H9 (cell line): ENCODE results near the gene PROK1. TPM values are rescaled to one million over a fixed set of nuclear protein-coding genes. Genes with fewer than 3 reads are reported as not detected.
A peak's percentile ranks its signal among the peaks of the same experiment; 100 is the strongest.

Experiments used
- DNase-seq: peaks from one replicate; pipeline ENCODE4 v3.0.0-alpha.2; 2017
- H2AFZ ChIP-seq: one replicate; pipeline ENCODE4 v1.6.1; 2013; ENCODE audit warnings: mild to moderate bottlenecking, low read length, control low read depth, moderate library complexity
- H2AK5ac ChIP-seq: 2 replicates; pipeline ENCODE4 v1.6.1; 2013; ENCODE audit warnings: low read length, control low read depth, mixed read lengths; ENCODE audit not compliant: insufficient read length
- H2BK120ac ChIP-seq: one replicate; pipeline ENCODE4 v1.6.1; 2013; ENCODE audit warnings: low read depth, mild to moderate bottlenecking, low read length, control low read depth, inconsistent platforms; ENCODE audit not compliant: poor library complexity, severe bottlenecking
- H2BK12ac ChIP-seq: 2 replicates; pipeline ENCODE4 v1.6.1; 2013; ENCODE audit warnings: low read length, control low read depth, mixed read lengths, low read depth; ENCODE audit not compliant: insufficient read length
- H2BK15ac ChIP-seq: 2 replicates; pipeline ENCODE4 v1.6.1; 2013; ENCODE audit warnings: low read depth, low read length, control low read depth
- H2BK20ac ChIP-seq: one replicate; pipeline ENCODE4 v1.6.1; 2013; ENCODE audit warnings: low read depth, mild to moderate bottlenecking, low read length, control low read depth, inconsistent platforms; ENCODE audit not compliant: poor library complexity, severe bottlenecking
- H2BK5ac ChIP-seq: 2 replicates; pipeline ENCODE4 v1.6.1; 2013; ENCODE audit warnings: low read length, control low read depth, mixed read lengths; ENCODE audit not compliant: insufficient read length
- H3K14ac ChIP-seq: 2 replicates; pipeline ENCODE4 v1.6.1; 2013; ENCODE audit warnings: low read length, control low read depth; ENCODE audit not compliant: insufficient read depth
- H3K18ac ChIP-seq: 2 replicates; pipeline ENCODE4 v1.6.1; 2013; ENCODE audit warnings: low read depth, mild to moderate bottlenecking, mixed read lengths, low read length, control low read depth; ENCODE audit not compliant: insufficient read length
- H3K23ac ChIP-seq: 2 replicates; pipeline ENCODE4 v1.6.1; 2013; ENCODE audit warnings: low read length, control low read depth, mixed read lengths, low read depth; ENCODE audit not compliant: insufficient read length
- H3K23me2 ChIP-seq: 2 replicates; pipeline ENCODE4 v1.6.1; 2013; ENCODE audit warnings: low read depth, mild to moderate bottlenecking, mixed read lengths, low read length, control low read depth; ENCODE audit not compliant: insufficient read length, poor library complexity, severe bottlenecking
- H3K27ac ChIP-seq: 2 replicates; pipeline ENCODE4 v1.5.1; 2013; ENCODE audit warnings: low read length, control low read depth, mixed read lengths, low read depth; ENCODE audit not compliant: insufficient read length
- H3K27me3 ChIP-seq: 2 replicates; pipeline ENCODE4 v1.6.1; 2013; ENCODE audit warnings: low read length, control low read depth, inconsistent platforms; ENCODE audit not compliant: insufficient read depth
- H3K4ac ChIP-seq: 2 replicates; pipeline ENCODE4 v1.6.1; 2013; ENCODE audit warnings: low read depth, mild to moderate bottlenecking, control low read depth, inconsistent platforms, low read length, moderate library complexity
- H3K4me1 ChIP-seq: 2 replicates; pipeline ENCODE4 v1.6.1; 2013; ENCODE audit warnings: low read length, control low read depth, inconsistent platforms; ENCODE audit not compliant: insufficient read depth
- H3K4me2 ChIP-seq: 2 replicates; pipeline ENCODE4 v1.6.1; 2013; ENCODE audit warnings: low read length, control low read depth, mixed read lengths; ENCODE audit not compliant: insufficient read length, insufficient read depth
- H3K56ac ChIP-seq: 2 replicates; pipeline ENCODE4 v1.6.1; 2013; ENCODE audit warnings: low read depth, mild to moderate bottlenecking, mixed read lengths, low read length, control low read depth; ENCODE audit not compliant: insufficient read length
- H3K79me1 ChIP-seq: 2 replicates; pipeline ENCODE4 v1.6.1; 2013; ENCODE audit warnings: low read depth, mild to moderate bottlenecking, moderate library complexity, low read length, control low read depth, inconsistent platforms; ENCODE audit not compliant: insufficient read depth, poor library complexity, severe bottlenecking
- H3K79me2 ChIP-seq: 2 replicates; pipeline ENCODE4 v1.6.1; 2013; ENCODE audit warnings: low read length, control low read depth, inconsistent platforms; ENCODE audit not compliant: insufficient read depth
- H3K9ac ChIP-seq: 2 replicates; pipeline ENCODE4 v1.6.1; 2013; ENCODE audit warnings: low read length, control low read depth, mixed read lengths; ENCODE audit not compliant: insufficient read length; ENCODE audit errors: extremely low read depth
- H3K9me3 ChIP-seq: one replicate; pipeline ENCODE4 v1.6.1; 2013; ENCODE audit warnings: low read depth, low read length, inconsistent platforms; ENCODE audit not compliant: control insufficient read depth
- H3T11ph ChIP-seq: one replicate; pipeline ENCODE4 v1.6.1; 2013; ENCODE audit warnings: mild to moderate bottlenecking, low read length, control low read depth, inconsistent platforms
- H4K20me1 ChIP-seq: one replicate; pipeline ENCODE4 v1.6.1; 2013; ENCODE audit not compliant: control insufficient read depth, insufficient read length, insufficient read depth
- H4K5ac ChIP-seq: 2 replicates; pipeline ENCODE4 v1.6.1; 2013; ENCODE audit warnings: low read depth, mild to moderate bottlenecking, mixed read lengths, low read length, control low read depth; ENCODE audit not compliant: insufficient read length
- H4K8ac ChIP-seq: replicated peaks from 2 replicates; pipeline ENCODE4 v1.6.1; 2013; ENCODE audit warnings: low read length, control low read depth, mixed read lengths, low read depth; ENCODE audit not compliant: insufficient read length
- H4K91ac ChIP-seq: 2 replicates; pipeline ENCODE4 v1.6.1; 2013; ENCODE audit warnings: low read depth, mild to moderate bottlenecking, moderate library complexity, mixed read lengths, low read length, control low read depth; ENCODE audit not compliant: insufficient read length
- H3K27ac Mint-ChIP-seq, 3 experiments: 2 replicates in 2 of 3; 3 replicates in 1 of 3; pipeline ENCODE4 v1.8.0; 2020 to 2021; ENCODE audit warnings: mixed read lengths in 3 of 3, mild to moderate bottlenecking in 1 of 3, moderate library complexity in 1 of 3
- H3K27me3 Mint-ChIP-seq: 2 replicates; pipeline ENCODE4 v1.8.0; 2021; ENCODE audit warnings: low read depth, mild to moderate bottlenecking, moderate library complexity, mixed read lengths
- H3K36me3 Mint-ChIP-seq, 3 experiments: 2 replicates in 2 of 3; 3 replicates in 1 of 3; pipeline ENCODE4 v1.8.0; 2020 to 2021; ENCODE audit warnings: low read depth in 3 of 3, mixed read lengths in 3 of 3; ENCODE audit not compliant: insufficient read depth in 1 of 3
- H3K4me1 Mint-ChIP-seq, 2 experiments: 2 replicates each; pipeline ENCODE4 v1.8.0; 2020; ENCODE audit warnings: mixed read lengths in 2 of 2
- H3K4me3 Mint-ChIP-seq, 2 experiments: 2 replicates in 1 of 2; 3 replicates in 1 of 2; pipeline ENCODE4 v1.8.0; 2020 to 2021; ENCODE audit warnings: mild to moderate bottlenecking in 2 of 2, mixed read lengths in 2 of 2, moderate library complexity in 1 of 2
- H3K9me3 Mint-ChIP-seq, 2 experiments: 2 replicates in 1 of 2; 3 replicates in 1 of 2; pipeline ENCODE4 v1.8.0; 2020; ENCODE audit warnings: mild to moderate bottlenecking in 2 of 2, mixed read lengths in 2 of 2, moderate library complexity in 1 of 2
- WGBS: extraction: QIAGEN DNeasy Blood & Tissue Kit; methylation state at CpG from one replicate; pipeline ENCODE4 v1.1.7; 2013; ENCODE audit warnings: missing lambda C conversion rate, low lambda C conversion rate, mixed read lengths; ENCODE audit not compliant: insufficient read length; ENCODE audit errors: extremely low coverage; 5-methylcytosine and 5-hydroxymethylcytosine counted together
- total RNA-seq: library from RNA; stranded (reverse); gene quantifications from 2 replicates; pipeline ENCODE4 v1.2.1, GENCODE V29; 2021
- TF ChIP-seq, protein P1 (sequence below): fragments of 200-600 bp; sonication (generic); conservative IDR thresholded peaks from 3 replicates; pipeline ENCODE4 v1.8.0; 2021; ENCODE audit warnings: antibody characterized with exemption, mild to moderate bottlenecking

Gene PROK1
- total RNA-seq, 1 experiment from 2014 or later = not detected

DNA sequence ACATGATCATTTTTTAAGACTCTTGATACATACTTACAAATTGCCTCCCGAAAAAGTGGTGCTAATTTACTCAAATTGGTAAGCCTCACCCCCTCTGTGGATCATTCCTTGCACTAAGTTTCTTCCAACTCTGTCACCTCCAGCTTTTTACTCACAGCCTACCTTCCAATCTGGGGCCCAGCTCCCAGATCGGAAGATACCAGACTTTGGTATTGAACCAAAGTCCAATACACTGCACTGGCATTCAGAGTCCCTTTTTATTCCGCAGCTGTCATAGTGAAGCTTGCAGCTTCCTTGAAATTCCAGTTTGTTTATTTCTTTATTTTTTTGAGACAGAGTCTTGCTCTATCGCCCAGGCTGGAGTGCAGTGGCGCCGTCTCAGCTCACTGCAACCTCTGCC is 41.6 kb upstream of the PROK1 start:
- Histone ChIP-seq H3K56ac (no peak overlapping the region), H3K27me3 (no peaks in the 10 kb centered on the region), H3K14ac (no peak overlapping the region), H3T11ph (no peak overlapping the region), H3K27ac (no peak overlapping the region), H3K18ac (no peak overlapping the region), H4K5ac (no peak overlapping the region), H3K79me2 (no peaks in the 10 kb centered on the region; the same call in 1 of the 2 replicates), H2AFZ (no peak overlapping the region), H3K4ac (no peak overlapping the region), H4K20me1 (no peaks in the 10 kb centered on the region), H2BK20ac (no peak overlapping the region), H2BK5ac (no peak overlapping the region), H3K9ac (no peak overlapping the region), H3K23me2 (peaks cover 14% of the 10 kb centered on the region), H3K23ac (no peak overlapping the region), H3K4me2 (no peak overlapping the region), H3K79me1 (peaks cover 2% of the 10 kb centered on the region), H2BK120ac (no peak overlapping the region), H4K8ac (no peak overlapping the region), H2AK5ac (no peak overlapping the region), H2BK15ac (no peak overlapping the region), H2BK12ac (no peak overlapping the region), H4K91ac (no peak overlapping the region), H3K9me3 (no peaks in the 10 kb centered on the region), H3K4me1 (no peaks in the 10 kb centered on the region)
- DNase-seq = no peak
- no peak overlapping the region for H3K27ac Mint-ChIP-seq
- peaks cover 1 to 9% (median 3%) of the 10 kb centered on the region in 3 experiments; a peak in 6 of 7 replicates for H3K36me3 Mint-ChIP-seq
- TF ChIP-seq, protein P1, sequence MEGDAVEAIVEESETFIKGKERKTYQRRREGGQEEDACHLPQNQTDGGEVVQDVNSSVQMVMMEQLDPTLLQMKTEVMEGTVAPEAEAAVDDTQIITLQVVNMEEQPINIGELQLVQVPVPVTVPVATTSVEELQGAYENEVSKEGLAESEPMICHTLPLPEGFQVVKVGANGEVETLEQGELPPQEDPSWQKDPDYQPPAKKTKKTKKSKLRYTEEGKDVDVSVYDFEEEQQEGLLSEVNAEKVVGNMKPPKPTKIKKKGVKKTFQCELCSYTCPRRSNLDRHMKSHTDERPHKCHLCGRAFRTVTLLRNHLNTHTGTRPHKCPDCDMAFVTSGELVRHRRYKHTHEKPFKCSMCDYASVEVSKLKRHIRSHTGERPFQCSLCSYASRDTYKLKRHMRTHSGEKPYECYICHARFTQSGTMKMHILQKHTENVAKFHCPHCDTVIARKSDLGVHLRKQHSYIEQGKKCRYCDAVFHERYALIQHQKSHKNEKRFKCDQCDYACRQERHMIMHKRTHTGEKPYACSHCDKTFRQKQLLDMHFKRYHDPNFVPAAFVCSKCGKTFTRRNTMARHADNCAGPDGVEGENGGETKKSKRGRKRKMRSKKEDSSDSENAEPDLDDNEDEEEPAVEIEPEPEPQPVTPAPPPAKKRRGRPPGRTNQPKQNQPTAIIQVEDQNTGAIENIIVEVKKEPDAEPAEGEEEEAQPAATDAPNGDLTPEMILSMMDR = no peak
- peaks cover 11 to 18% of the 10 kb centered on the region in 2 experiments for H3K4me1 Mint-ChIP-seq
- no peaks in the 10 kb centered on the region; a peak in 2 of 5 replicates for H3K9me3 Mint-ChIP-seq
- H3K27me3 Mint-ChIP-seq = peaks cover 6% of the 10 kb centered on the region; the same call in 1 of the 2 replicates
- WGBS = no CpG with 5 or more reads among the region's 6 CpGs
- H3K4me3 Mint-ChIP-seq = peak overlapping the region in 1 of 2 experiments; percentile 33; a peak in 2 of 5 replicates
